SK-N-SH (cell line): ENCODE measurements around the gene SNCG. TPM values are rescaled to one million over a fixed set of nuclear protein-coding genes. Genes with fewer than 3 reads are reported as not detected.

Experiments
- CTCF ChIA-PET: fragments of 300-600, 350-600 bp; formaldehyde crosslinking; extraction: SDS; loops from one replicate; lab custom pipeline; 2021; lab: Yijun Ruan, JAX
- POLR2A ChIA-PET: fragments of 350-600 bp; sonication (Branson Sonifier 250); formaldehyde crosslinking; extraction: SDS; loops from one replicate; lab custom pipeline; 2020; ENCODE audit warnings: antibody characterized with exemption, inconsistent platforms; lab: Yijun Ruan, JAX
- DNase-seq: peaks from one replicate; pipeline ENCODE4 v3.0.0; 2012
- H2AFZ ChIP-seq: fragments of 200-600 bp; sonication (generic); 2 replicates; pipeline ENCODE4 v1.8.1; 2016; ENCODE audit warnings: antibody characterized with exemption, mild to moderate bottlenecking, low read depth
- H3F3A ChIP-seq: fragments of 200-600 bp; sonication (generic); replicated peaks from 2 replicates; pipeline ENCODE3; 2016; ENCODE audit warnings: antibody characterized with exemption, mild to moderate bottlenecking; ENCODE audit not compliant: insufficient read depth
- H3K27ac ChIP-seq, 2 experiments: fragments of 200-500 bp in 1 of 2; fragments of 200-600 bp in 1 of 2; sonication (Bioruptor generic) in 1 of 2; sonication (generic), shearing (Covaris generic) in 1 of 2; 2 replicates each; pipeline versions ENCODE4 v1.5.1 to v1.6.1; 2014 to 2016; ENCODE audit warnings: low read depth in 2 of 2, inconsistent platforms in 1 of 2, low read length in 1 of 2, mild to moderate bottlenecking in 1 of 2, mixed read lengths in 1 of 2
- H3K27me3 ChIP-seq: fragments of 200-600 bp; sonication (generic), shearing (Covaris generic); 2 replicates; pipeline ENCODE4 v1.6.1; 2016; ENCODE audit warnings: mixed run types; ENCODE audit not compliant: insufficient read depth
- H3K36me3 ChIP-seq, 2 experiments: fragments of 200-500 bp in 1 of 2; fragments of 200-600 bp in 1 of 2; sonication (Bioruptor generic) in 1 of 2; sonication (generic) in 1 of 2; replicated peaks in 1 of 2; 2 replicates each; pipeline versions ENCODE3 to v1.5.1; 2014 to 2016; ENCODE audit warnings: low read length in 1 of 2, mild to moderate bottlenecking in 1 of 2; ENCODE audit not compliant: insufficient read depth in 2 of 2, control insufficient read depth in 1 of 2
- H3K4me1 ChIP-seq, 2 experiments: fragments of 200-500 bp in 1 of 2; fragments of 200-600 bp in 1 of 2; sonication (Bioruptor generic) in 1 of 2; sonication (generic), shearing (Covaris generic) in 1 of 2; 2 replicates each; pipeline versions ENCODE4 v1.5.1 to v1.6.1; 2014 to 2016; ENCODE audit warnings: low read depth in 1 of 2, low read length in 1 of 2, mixed run types in 1 of 2; ENCODE audit not compliant: insufficient read depth in 2 of 2, control insufficient read depth in 1 of 2
- H3K4me2 ChIP-seq: fragments of 200-600 bp; sonication (generic), shearing (Covaris generic); 2 replicates; pipeline ENCODE4 v1.6.1; 2017; ENCODE audit warnings: mixed run types
- H3K4me3 ChIP-seq, 2 experiments: fragments of 200-500 bp in 1 of 2; fragments of 200-600 bp in 1 of 2; sonication (Bioruptor generic) in 1 of 2; sonication (generic), shearing (Covaris generic) in 1 of 2; 2 replicates each; pipeline versions ENCODE4 v1.5.1 to v1.8.1; 2014 to 2016; ENCODE audit warnings: low read depth in 2 of 2, inconsistent platforms in 1 of 2, low read length in 1 of 2, mild to moderate bottlenecking in 1 of 2, mixed read lengths in 1 of 2, moderate library complexity in 1 of 2
- H3K79me2 ChIP-seq: fragments of 200-600 bp; sonication (generic); 2 replicates; pipeline ENCODE4 v1.8.1; 2017; ENCODE audit warnings: mild to moderate bottlenecking; ENCODE audit not compliant: insufficient read depth
- H3K9ac ChIP-seq: fragments of 200-600 bp; sonication (generic); 2 replicates; pipeline ENCODE4 v1.6.1; 2017; ENCODE audit warnings: mixed run types
- H3K9me2 ChIP-seq: fragments of 200-600 bp; sonication (generic); 2 replicates; pipeline ENCODE4 v1.6.1; 2017; ENCODE audit warnings: mixed run types
- H3K9me3 ChIP-seq: fragments of 200-600 bp; sonication (generic); 2 replicates; pipeline ENCODE4 v1.6.1; 2017; ENCODE audit warnings: mixed run types, mild to moderate bottlenecking, moderate library complexity
- H4K20me1 ChIP-seq: fragments of 200-600 bp; sonication (generic); 2 replicates; pipeline ENCODE4 v1.6.1; 2017; ENCODE audit warnings: mild to moderate bottlenecking, mixed run types; ENCODE audit not compliant: insufficient read depth
- ELF1 ChIP-seq: IDR thresholded peaks from 2 replicates; pipeline ENCODE4 v1.4.0; 2012
- FOSL2 ChIP-seq: IDR thresholded peaks from 2 replicates; pipeline ENCODE4 v1.4.0; 2012; ENCODE audit warnings: low read depth, mild to moderate bottlenecking, moderate library complexity, borderline replicate concordance
- FOXM1 ChIP-seq: IDR thresholded peaks from 2 replicates; pipeline ENCODE4 v1.4.0; 2012; ENCODE audit warnings: low read depth, mild to moderate bottlenecking
- GABPA ChIP-seq: IDR thresholded peaks from 2 replicates; pipeline ENCODE4 v1.4.0; 2012; ENCODE audit warnings: low read depth, mild to moderate bottlenecking
- JUND ChIP-seq: IDR thresholded peaks from 2 replicates; pipeline ENCODE4 v1.4.0; 2012
- MEF2A ChIP-seq: IDR thresholded peaks from 2 replicates; pipeline ENCODE4 v1.4.0; 2012; ENCODE audit warnings: low read depth, borderline replicate concordance
- NFIC ChIP-seq: IDR thresholded peaks from 2 replicates; pipeline ENCODE4 v1.4.0; 2012; ENCODE audit warnings: borderline replicate concordance
- RAD21 ChIP-seq: IDR thresholded peaks from 2 replicates; pipeline ENCODE4 v1.6.1; 2012; ENCODE audit warnings: mild to moderate bottlenecking, low read length
- RCOR1 ChIP-seq: fragments of 150-350 bp; IDR thresholded peaks from 2 replicates; pipeline ENCODE4 v1.6.1; 2017; ENCODE audit warnings: antibody characterized with exemption, low read length
- RFX5 ChIP-seq: IDR thresholded peaks from 2 replicates; pipeline ENCODE4 v1.6.1; 2012; ENCODE audit warnings: mild to moderate bottlenecking, improper control_type of control experiment, low read length
- RXRA ChIP-seq: IDR thresholded peaks from 2 replicates; pipeline ENCODE4 v1.4.0; 2012; ENCODE audit warnings: low read depth, mild to moderate bottlenecking, borderline replicate concordance
- SMC3 ChIP-seq: IDR thresholded peaks from 2 replicates; pipeline ENCODE4 v1.6.1; 2012; ENCODE audit warnings: low read depth, low read length, improper control_type of control experiment
- WGBS: methylation state at CpG from one replicate; pipeline ENCODE4 v1.1.6; 2017; ENCODE audit warnings: low lambda C conversion rate; 5-methylcytosine and 5-hydroxymethylcytosine counted together
- polyA plus RNA-seq, 3 experiments: library from polyadenylated mRNA; depleted of rRNA; stranded (reverse); fragments of >200 nt; gene quantifications; 2 replicates each; pipeline ENCODE4 v1.2.3, GENCODE V29; 2012
- TF ChIP-seq, protein P1 (sequence below): IDR thresholded peaks from 2 replicates; pipeline ENCODE4 v1.4.0; 2012; ENCODE audit warnings: low read depth, borderline replicate concordance
- TF ChIP-seq, protein P2 (sequence below): fragments of 150-350 bp; IDR thresholded peaks from 2 replicates; pipeline ENCODE4 v1.6.1; 2016; ENCODE audit warnings: mild to moderate bottlenecking, low read depth, low read length
- TF ChIP-seq, protein P3 (sequence below): IDR thresholded peaks from 2 replicates; pipeline ENCODE4 v1.6.1; 2012; ENCODE audit warnings: mild to moderate bottlenecking, low read depth, low read length, moderate library complexity
- TF ChIP-seq, protein P4 (sequence below): fragments of 150-350 bp; IDR thresholded peaks from 2 replicates; pipeline ENCODE4 v1.6.1; 2017; ENCODE audit warnings: antibody characterized with exemption, low read length, low read depth, borderline replicate concordance

Gene SNCG
- polyA plus RNA-seq, 1 of the 3 experiments (the other 2 are of a cell fraction) = 4.3 TPM

DNA sequence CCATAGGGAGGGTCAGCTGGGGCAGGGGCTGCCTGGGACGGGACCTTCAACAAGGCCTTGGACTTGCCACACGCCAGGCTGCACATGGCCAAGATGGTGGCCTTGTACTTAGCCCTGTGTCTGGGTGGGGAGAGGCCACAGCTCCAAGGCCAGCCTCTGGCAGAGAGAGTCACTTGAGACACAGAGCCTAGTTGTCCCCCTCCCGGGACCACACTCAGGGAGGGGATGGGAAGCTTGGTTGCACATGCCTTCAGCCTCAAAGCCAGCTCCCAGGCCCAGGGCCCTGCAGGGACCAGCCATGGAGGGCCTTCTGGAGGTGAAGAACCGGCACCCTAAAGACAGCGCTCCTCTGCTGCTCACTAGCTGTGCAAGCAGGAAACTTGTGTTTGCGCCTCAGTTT lies 17.7 kb upstream of the SNCG start:
- Histone ChIP-seq H3K79me2 (no peaks in the 10 kb centered on the region), H3K27me3 (no peaks in the 10 kb centered on the region), H3K36me3 (no peaks in the 10 kb centered on the region), H2AFZ (no peak overlapping the region), H3F3A (peaks cover 11% of the 10 kb centered on the region), H3K4me3 (no peak overlapping the region), H3K4me2 (no peak overlapping the region), H3K27ac (no peak overlapping the region), H3K9me3 (no peaks in the 10 kb centered on the region)
- CTCF ChIA-PET = interaction anchor here (1.0 to 4.5 kb wide), 2 partner anchors 26 to 252 kb away, joined by 3 to 23 read pairs; no protein-coding TSS in a partner anchor
- TF ChIP-seq MEF2A (no peak), GABPA (no peak), RCOR1 (no peak), SMC3 (no peak), RFX5 (no peak), ELF1 (no peak), NFIC (no peak), FOXM1 (no peak), JUND (no peak), RAD21 (no peak), FOSL2 (no peak), RXRA (no peak)
- TF ChIP-seq, protein P1, sequence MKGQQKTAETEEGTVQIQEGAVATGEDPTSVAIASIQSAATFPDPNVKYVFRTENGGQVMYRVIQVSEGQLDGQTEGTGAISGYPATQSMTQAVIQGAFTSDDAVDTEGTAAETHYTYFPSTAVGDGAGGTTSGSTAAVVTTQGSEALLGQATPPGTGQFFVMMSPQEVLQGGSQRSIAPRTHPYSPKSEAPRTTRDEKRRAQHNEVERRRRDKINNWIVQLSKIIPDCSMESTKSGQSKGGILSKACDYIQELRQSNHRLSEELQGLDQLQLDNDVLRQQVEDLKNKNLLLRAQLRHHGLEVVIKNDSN = no peak
- TF ChIP-seq, protein P2, sequence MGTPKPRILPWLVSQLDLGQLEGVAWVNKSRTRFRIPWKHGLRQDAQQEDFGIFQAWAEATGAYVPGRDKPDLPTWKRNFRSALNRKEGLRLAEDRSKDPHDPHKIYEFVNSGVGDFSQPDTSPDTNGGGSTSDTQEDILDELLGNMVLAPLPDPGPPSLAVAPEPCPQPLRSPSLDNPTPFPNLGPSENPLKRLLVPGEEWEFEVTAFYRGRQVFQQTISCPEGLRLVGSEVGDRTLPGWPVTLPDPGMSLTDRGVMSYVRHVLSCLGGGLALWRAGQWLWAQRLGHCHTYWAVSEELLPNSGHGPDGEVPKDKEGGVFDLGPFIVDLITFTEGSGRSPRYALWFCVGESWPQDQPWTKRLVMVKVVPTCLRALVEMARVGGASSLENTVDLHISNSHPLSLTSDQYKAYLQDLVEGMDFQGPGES = no peak
- TF ChIP-seq, protein P3, sequence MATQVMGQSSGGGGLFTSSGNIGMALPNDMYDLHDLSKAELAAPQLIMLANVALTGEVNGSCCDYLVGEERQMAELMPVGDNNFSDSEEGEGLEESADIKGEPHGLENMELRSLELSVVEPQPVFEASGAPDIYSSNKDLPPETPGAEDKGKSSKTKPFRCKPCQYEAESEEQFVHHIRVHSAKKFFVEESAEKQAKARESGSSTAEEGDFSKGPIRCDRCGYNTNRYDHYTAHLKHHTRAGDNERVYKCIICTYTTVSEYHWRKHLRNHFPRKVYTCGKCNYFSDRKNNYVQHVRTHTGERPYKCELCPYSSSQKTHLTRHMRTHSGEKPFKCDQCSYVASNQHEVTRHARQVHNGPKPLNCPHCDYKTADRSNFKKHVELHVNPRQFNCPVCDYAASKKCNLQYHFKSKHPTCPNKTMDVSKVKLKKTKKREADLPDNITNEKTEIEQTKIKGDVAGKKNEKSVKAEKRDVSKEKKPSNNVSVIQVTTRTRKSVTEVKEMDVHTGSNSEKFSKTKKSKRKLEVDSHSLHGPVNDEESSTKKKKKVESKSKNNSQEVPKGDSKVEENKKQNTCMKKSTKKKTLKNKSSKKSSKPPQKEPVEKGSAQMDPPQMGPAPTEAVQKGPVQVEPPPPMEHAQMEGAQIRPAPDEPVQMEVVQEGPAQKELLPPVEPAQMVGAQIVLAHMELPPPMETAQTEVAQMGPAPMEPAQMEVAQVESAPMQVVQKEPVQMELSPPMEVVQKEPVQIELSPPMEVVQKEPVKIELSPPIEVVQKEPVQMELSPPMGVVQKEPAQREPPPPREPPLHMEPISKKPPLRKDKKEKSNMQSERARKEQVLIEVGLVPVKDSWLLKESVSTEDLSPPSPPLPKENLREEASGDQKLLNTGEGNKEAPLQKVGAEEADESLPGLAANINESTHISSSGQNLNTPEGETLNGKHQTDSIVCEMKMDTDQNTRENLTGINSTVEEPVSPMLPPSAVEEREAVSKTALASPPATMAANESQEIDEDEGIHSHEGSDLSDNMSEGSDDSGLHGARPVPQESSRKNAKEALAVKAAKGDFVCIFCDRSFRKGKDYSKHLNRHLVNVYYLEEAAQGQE = no peak
- TF ChIP-seq, protein P4, sequence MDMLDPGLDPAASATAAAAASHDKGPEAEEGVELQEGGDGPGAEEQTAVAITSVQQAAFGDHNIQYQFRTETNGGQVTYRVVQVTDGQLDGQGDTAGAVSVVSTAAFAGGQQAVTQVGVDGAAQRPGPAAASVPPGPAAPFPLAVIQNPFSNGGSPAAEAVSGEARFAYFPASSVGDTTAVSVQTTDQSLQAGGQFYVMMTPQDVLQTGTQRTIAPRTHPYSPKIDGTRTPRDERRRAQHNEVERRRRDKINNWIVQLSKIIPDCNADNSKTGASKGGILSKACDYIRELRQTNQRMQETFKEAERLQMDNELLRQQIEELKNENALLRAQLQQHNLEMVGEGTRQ = no peak
- TF ChIP-seq, all 33 proteins: peak for 0
- POLR2A ChIA-PET = no interaction called here
- H3K9me2 ChIP-seq = no peaks in the 10 kb centered on the region
- 100% methylated on average over 1 of the region's 6 CpGs for WGBS
- H3K9ac ChIP-seq = no peak overlapping the region
- DNase-seq = no peak
- H4K20me1 ChIP-seq = no peaks in the 10 kb centered on the region
- H3K4me1 ChIP-seq = peaks cover 0 to 8% of the 10 kb centered on the region in 2 experiments; a peak in 1 of 4 replicates
